C4-2B (cell line): Measurements from ENCODE around the gene GPR146.

ENCODE experiments used
- H3K27ac ChIP-seq: fragments of 450-650 bp; 2 replicates; pipeline ENCODE4 v1.5.1; 2017
- ZFX ChIP-seq: fragments of 450-650 bp; IDR thresholded peaks from 2 replicates; pipeline ENCODE4 v1.6.1; 2017
- TF ChIP-seq, protein P1 (sequence below): fragments of 450-650 bp; conservative IDR thresholded peaks from 2 replicates; pipeline ENCODE4 v1.5.1; 2017; ENCODE audit warnings: mild to moderate bottlenecking

The GPR146 gene

GRCh38 chr7:1024876-1025742 is 19.2 kb upstream of the GPR146 start:
- TF ChIP-seq, protein P1, sequence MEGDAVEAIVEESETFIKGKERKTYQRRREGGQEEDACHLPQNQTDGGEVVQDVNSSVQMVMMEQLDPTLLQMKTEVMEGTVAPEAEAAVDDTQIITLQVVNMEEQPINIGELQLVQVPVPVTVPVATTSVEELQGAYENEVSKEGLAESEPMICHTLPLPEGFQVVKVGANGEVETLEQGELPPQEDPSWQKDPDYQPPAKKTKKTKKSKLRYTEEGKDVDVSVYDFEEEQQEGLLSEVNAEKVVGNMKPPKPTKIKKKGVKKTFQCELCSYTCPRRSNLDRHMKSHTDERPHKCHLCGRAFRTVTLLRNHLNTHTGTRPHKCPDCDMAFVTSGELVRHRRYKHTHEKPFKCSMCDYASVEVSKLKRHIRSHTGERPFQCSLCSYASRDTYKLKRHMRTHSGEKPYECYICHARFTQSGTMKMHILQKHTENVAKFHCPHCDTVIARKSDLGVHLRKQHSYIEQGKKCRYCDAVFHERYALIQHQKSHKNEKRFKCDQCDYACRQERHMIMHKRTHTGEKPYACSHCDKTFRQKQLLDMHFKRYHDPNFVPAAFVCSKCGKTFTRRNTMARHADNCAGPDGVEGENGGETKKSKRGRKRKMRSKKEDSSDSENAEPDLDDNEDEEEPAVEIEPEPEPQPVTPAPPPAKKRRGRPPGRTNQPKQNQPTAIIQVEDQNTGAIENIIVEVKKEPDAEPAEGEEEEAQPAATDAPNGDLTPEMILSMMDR, result no peak
- TF ChIP-seq ZFX, result no peak
- H3K27ac ChIP-seq, result no peak overlapping the region

GRCh38 chr7:1025743-1026581 is 18.4 kb upstream of the GPR146 start:
- no peak overlapping the region for H3K27ac ChIP-seq

DNA sequence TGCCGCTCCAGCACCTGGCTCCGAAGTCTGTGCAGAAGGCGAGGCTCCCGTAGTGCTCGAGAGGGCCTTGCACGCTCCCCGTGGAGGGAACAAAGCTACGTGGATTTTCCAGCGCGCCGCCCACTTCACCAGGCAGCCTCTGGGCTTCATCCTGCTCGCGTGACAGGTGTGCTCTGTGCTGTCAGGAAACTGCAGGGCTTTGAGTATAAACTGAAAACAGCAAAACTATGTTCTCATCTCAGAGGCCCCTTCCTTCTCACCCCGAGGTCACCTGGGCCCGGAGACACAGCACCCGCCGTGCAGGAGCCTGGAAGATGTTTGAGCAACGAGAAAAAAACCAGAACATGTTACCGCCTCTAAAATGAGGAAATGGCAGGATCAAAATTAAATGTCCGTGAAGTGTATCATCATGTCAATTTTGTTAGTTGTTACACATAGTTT is 17.6 kb upstream of the GPR146 start:
- peak overlapping the region; percentile 81; the same call in 1 of the 2 replicates for H3K27ac ChIP-seq
- TF ChIP-seq ZFX, result no peak
- TF ChIP-seq, protein P1, result no peak

More at GRCh38 chr7:1025743-1026581, 18.4 kb upstream of the GPR146 start:
- TF ChIP-seq ZFX, result no peak
- TF ChIP-seq, protein P1, result no peak

DNA sequence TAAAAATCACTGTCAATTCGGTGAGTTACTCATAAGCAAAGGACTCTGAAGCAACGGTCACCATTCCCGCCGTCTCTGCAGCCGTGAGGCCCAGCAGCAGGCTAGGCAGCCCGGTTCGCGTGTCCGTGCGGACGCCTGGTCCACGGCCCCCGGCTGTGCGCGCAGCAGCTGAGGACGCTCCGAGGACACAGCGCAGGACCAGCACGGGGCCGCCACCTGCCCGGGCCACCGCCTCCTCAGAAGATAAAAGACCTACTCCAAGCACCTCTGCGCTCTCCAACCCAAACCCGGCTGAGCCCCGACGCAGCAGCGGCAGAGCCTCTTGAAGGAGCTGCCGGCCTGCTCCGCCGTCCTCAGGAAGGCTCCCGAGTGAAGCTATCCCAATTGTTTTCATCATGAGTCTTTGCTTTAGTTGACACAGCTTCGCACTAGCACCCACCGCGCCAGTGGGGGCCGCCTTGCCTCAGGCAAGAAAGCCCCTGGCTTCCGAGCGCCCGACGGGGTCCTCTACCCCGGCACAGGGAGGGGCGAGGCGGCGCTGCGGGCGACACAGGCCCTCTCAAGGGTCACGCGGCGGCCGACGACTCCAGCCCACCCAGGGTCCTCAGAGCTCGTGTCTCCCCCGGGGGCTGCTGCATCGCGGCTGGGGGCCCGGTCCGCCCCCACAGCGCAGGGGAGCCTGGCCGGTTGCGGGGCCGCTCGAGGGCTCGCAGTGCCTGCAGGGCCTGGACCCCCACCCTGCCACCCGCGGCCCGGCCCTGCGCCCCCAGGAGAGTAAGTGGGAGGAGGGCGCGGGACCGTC is 16.9 kb upstream of the GPR146 start:
- TF ChIP-seq, protein P1, result no peak
- TF ChIP-seq ZFX, result no peak
- peak overlapping the region; percentile 81 for H3K27ac ChIP-seq

- TF ChIP-seq ZFX, result peak; percentile 73; the same call in 1 of the 2 replicates
- TF ChIP-seq, protein P1, result no peak
- H3K27ac ChIP-seq, result peak overlapping the region; percentile 81
Observed at GRCh38 chr7:1028044-1028770, 16.1 kb upstream of the GPR146 start.

DNA sequence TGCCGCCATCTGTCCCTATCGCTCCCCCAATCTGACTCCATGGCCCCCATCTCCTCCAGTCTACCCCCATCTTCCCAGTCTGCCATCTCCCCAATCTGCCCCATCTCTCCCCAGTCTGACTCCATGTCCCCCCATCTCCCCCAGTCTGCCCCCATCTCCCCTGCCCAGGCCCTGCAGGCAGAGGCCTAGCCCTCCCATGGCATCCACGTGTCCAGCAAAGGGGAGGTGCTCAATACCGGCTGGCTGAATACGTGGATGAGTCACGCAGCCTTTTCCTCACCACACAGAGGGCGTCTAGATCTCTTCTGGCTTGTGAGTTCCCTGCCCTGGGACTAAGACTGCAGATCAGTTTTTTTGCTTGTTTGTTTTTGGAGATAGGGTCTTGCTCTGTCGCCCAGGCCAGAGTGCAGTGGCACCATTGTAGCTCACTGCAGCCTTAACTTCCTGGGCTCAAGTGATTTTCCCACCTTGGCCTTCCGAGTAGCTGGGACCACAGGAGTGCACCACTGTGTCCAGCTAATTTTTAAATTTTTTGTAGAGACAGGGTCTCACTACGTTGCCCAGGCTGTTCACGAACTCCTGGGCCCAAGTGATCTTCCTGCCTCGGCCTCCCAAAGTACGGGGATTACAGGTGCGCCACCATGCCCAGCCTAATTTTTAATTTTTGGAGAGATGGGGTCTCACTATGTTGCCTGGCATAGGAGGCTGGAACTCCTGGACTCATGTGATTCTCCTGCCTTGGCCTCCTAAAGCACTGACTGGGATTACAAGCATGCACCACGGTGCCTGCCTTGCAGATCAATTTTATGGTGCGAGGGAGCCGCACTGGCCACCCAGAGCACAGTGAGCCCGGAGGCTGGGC is 15.3 kb upstream of the GPR146 start:
- TF ChIP-seq, protein P1, result no peak
- no peak for TF ChIP-seq ZFX
- H3K27ac ChIP-seq, result peak overlapping the region; percentile 81
